NCI-H748 treated with DMSO at 0.1 percent for 48 hours (cell line): ENCODE results near the gene LRRD1.
"Not testable (repeated sequence)": the region's sequence is repeated elsewhere in the genome, so short reads cannot be mapped to it uniquely, and the experiment has no call there.

Experiments used
- DNase-seq: peaks from one replicate; lab custom pipeline; 2025; lab: John Stamatoyannopoulos, UW

The LRRD1 gene

GRCh38 chr7:92141161-92141560 lies 37.8 kb downstream of the LRRD1 start:
- no peak for DNase-seq

- no peak for DNase-seq
Observed at GRCh38 chr7:92137557-92137956, 41.4 kb downstream of the LRRD1 start.

GRCh38 chr7:92135052-92135889 lies 43.7 kb downstream of the LRRD1 start:
- peak; percentile 37 for DNase-seq

GRCh38 chr7:92134271-92135051 lies 44.5 kb downstream of the LRRD1 start, which contains the start of gene CYP51A1:
Gene CYP51A1, minus strand, starts transcription at chr7:92134477. Its CDS starts 113 bp downstream, at chr7:92134364.
- peak; percentile 77 for DNase-seq

- DNase-seq = peak; percentile 52
Observed at GRCh38 chr7:92133737-92134270, 45.1 kb downstream of the LRRD1 start.

- no peak for DNase-seq
Observed at GRCh38 chr7:92133133-92133736, 45.7 kb downstream of the LRRD1 start.

GRCh38 chr7:92131764-92132330 lies 47.1 kb downstream of the LRRD1 start:
- no peak for DNase-seq

- DNase-seq = no peak
Observed at GRCh38 chr7:92131093-92131492, 47.8 kb downstream of the LRRD1 start.

- no peak for DNase-seq
Observed at GRCh38 chr7:92121681-92122080, 57.3 kb downstream of the LRRD1 start.

GRCh38 chr7:92119213-92119759 lies 59.7 kb downstream of the LRRD1 start:
- no peak for DNase-seq

GRCh38 chr7:92116949-92117348 lies 62.0 kb downstream of the LRRD1 start:
- no peak for DNase-seq

GRCh38 chr7:92115821-92116220 lies 63.1 kb downstream of the LRRD1 start:
- no peak for DNase-seq

GRCh38 chr7:92110857-92111256 lies 68.1 kb downstream of the LRRD1 start:
- DNase-seq = no peak

GRCh38 chr7:92108821-92109220 lies 70.1 kb downstream of the LRRD1 start:
- no peak for DNase-seq

GRCh38 chr7:92102862-92103261 lies 76.1 kb downstream of the LRRD1 start:
- DNase-seq = not testable (repeated sequence)

GRCh38 chr7:92100534-92100933 lies 78.4 kb downstream of the LRRD1 start:
- no peak for DNase-seq

- DNase-seq = no peak
Observed at GRCh38 chr7:92095380-92095779, 83.6 kb downstream of the LRRD1 start.
